Tibial nerve (tissue), 4 donors: ENCODE results near the gene IFI27L2. TPM values are rescaled to one million over a fixed set of nuclear protein-coding genes. Genes with fewer than 3 reads are reported as not detected.

Source experiments
- DNase-seq, 2 donors: peaks; one replicate each; pipeline ENCODE4 v3.0.0-alpha.2; 2019; ENCODE audit warnings: low spot score in 2 of 2
- H3K27ac ChIP-seq, 4 donors: fragments of 200-600 bp; sonication (generic) in 3 of 4; one replicate each; pipeline ENCODE4 v1.5.1; 2017 to 2019; ENCODE audit warnings: mild to moderate bottlenecking in 1 of 4
- H3K27me3 ChIP-seq, 2 donors: fragments of 200-600 bp; sonication (generic) in 1 of 2; one replicate each; pipeline versions ENCODE4 v1.5.1 to v1.6.0; 2017 to 2019
- H3K36me3 ChIP-seq, 3 donors: fragments of 200-600 bp; sonication (generic); one replicate each; pipeline ENCODE4 v1.5.1; 2018 to 2019
- H3K4me1 ChIP-seq, 4 donors: fragments of 200-600 bp; sonication (generic) in 3 of 4; one replicate each; pipeline ENCODE4 v1.5.1; 2017 to 2019
- H3K4me3 ChIP-seq, 4 donors: fragments of 200-600 bp; sonication (generic) in 3 of 4; one replicate each; pipeline ENCODE4 v1.5.1; 2017 to 2019; ENCODE audit warnings: mild to moderate bottlenecking in 1 of 4, moderate library complexity in 1 of 4
- H3K9me3 ChIP-seq, 4 donors: fragments of 200-600 bp; sonication (generic) in 3 of 4; one replicate each; pipeline ENCODE4 v1.5.1; 2017 to 2019
- CTCF ChIP-seq, 5 experiments: fragments of 200-600 bp in 3 of 5; fragments of 450-650 bp in 2 of 5; sonication (generic) in 3 of 5; IDR thresholded peaks; one replicate each; pipeline ENCODE4 v1.5.1; 2016 to 2019; ENCODE audit warnings: antibody characterized with exemption in 5 of 5, mild to moderate bottlenecking in 3 of 5, moderate library complexity in 2 of 5
- EP300 ChIP-seq, 2 donors: sonication (generic); formaldehyde crosslinking; IDR thresholded peaks; one replicate each; pipeline ENCODE4 v1.6.1; 2017; ENCODE audit warnings: antibody characterized with exemption in 2 of 2, mild to moderate bottlenecking in 1 of 2
- POLR2A ChIP-seq, 2 donors: fragments of 450-650 bp; IDR thresholded peaks; one replicate each; pipeline ENCODE4 v1.6.1; 2017; ENCODE audit warnings: antibody characterized with exemption in 2 of 2, mild to moderate bottlenecking in 2 of 2, moderate library complexity in 2 of 2
- WGBS, 2 donors: methylation state at CpG; one replicate each; pipeline ENCODE4 v1.1.5; 2018; 5-methylcytosine and 5-hydroxymethylcytosine counted together
- total RNA-seq, 4 donors: library from RNA; depleted of rRNA; stranded (reverse); fragments of >200 nt; gene quantifications; one replicate each; pipeline ENCODE4 v1.1.0, GENCODE V29; 2016

The IFI27L2 gene
- total RNA-seq, 4 donors from 2014 or later, result 76.8 to 146 (median 129) TPM

DNA sequence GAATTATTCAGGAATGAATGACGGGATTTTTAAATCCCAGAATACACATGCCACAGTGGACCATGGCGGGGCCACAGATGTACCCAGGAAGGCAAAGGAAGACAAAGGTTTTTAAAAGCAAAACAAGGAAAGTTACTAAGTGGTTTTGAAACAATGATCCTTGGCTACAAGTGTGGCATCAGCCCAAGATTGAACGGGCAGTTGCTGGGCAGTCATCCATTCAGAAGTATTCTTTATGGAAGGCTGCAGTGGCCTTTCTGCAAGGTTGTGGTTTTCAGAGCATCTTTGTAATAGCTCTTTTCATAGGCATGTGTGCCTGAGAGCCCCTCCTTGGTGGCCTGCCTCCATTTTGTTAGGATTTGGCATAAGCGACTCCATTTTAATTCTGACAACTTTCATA is 32.3 kb downstream of the IFI27L2 start:
- Histone ChIP-seq H3K4me1 (no peaks in the 10 kb centered on the region), H3K4me3 (no peak overlapping the region), H3K27ac (no peak overlapping the region), H3K27me3 (no peaks in the 10 kb centered on the region), H3K36me3 (peaks cover 0 to 26% (median 0%) of the 10 kb centered on the region in 3 donors), H3K9me3 (no peaks in the 10 kb centered on the region)
- TF ChIP-seq CTCF (IDR thresholded peaks at IDR 0.05) (no peak), EP300 (IDR thresholded peaks at IDR 0.05) (no peak), POLR2A (IDR thresholded peaks at IDR 0.05) (no peak)
- WGBS, 2 donors, result 90 to 93% methylated on average over 4 of the region's 4 CpGs
- no peak for DNase-seq

DNA sequence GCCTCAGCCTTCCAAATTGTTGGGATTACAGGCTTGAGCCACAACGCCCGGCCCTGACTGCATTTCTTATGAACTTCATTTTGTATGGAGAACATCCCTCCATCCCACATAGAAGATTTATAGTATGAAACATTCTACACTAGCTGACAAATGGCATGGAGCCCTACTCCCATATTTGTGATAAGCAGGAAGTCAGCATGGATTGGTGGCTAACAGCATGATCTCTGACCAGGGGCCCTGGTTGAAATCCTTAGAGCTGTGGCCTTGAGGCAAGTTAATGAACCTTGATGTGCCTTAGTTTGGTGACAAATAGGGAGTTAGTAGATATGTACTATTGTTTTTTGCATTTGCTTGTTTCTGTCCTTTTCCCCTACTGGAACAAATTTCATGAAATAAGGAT is 36.0 kb downstream of the IFI27L2 start:
- Histone ChIP-seq H3K9me3 (no peaks in the 10 kb centered on the region), H3K27me3 (no peaks in the 10 kb centered on the region), H3K4me1 (no peaks in the 10 kb centered on the region), H3K4me3 (no peak overlapping the region), H3K27ac (no peak overlapping the region), H3K36me3 (peaks cover 0 to 17% (median 0%) of the 10 kb centered on the region in 3 donors)
- no peak for DNase-seq
- 92 to 95% methylated on average over 2 of the region's 2 CpGs for WGBS, 2 donors
- TF ChIP-seq POLR2A (IDR thresholded peaks at IDR 0.05) (no peak), CTCF (IDR thresholded peaks at IDR 0.05) (no peak), EP300 (IDR thresholded peaks at IDR 0.05) (no peak)

- Histone ChIP-seq H3K4me3 (no peak overlapping the region), H3K36me3 (no peaks in the 10 kb centered on the region), H3K9me3 (no peaks in the 10 kb centered on the region), H3K27ac (no peak overlapping the region), H3K4me1 (no peaks in the 10 kb centered on the region), H3K27me3 (no peaks in the 10 kb centered on the region)
- TF ChIP-seq CTCF (IDR thresholded peaks at IDR 0.05) (no peak), POLR2A (IDR thresholded peaks at IDR 0.05) (no peak), EP300 (IDR thresholded peaks at IDR 0.05) (no peak)
- no peak for DNase-seq
- 92 to 95% methylated on average over 4 of the region's 4 CpGs for WGBS, 2 donors
These were observed 39.9 kb downstream of the IFI27L2 start for GRCh38 chr14:94089479-94089878.

GRCh38 chr14:94088516-94088915 is 40.9 kb downstream of the IFI27L2 start:
- no peaks in the 10 kb centered on the region for H3K27me3 ChIP-seq
- no peaks in the 10 kb centered on the region for H3K4me1 ChIP-seq
- H3K36me3 ChIP-seq, result no peaks in the 10 kb centered on the region
- WGBS, 2 donors, result 88 to 94% methylated on average over 5 of the region's 5 CpGs
- TF ChIP-seq POLR2A (IDR thresholded peaks at IDR 0.05) (no peak), EP300 (IDR thresholded peaks at IDR 0.05) (no peak), CTCF (IDR thresholded peaks at IDR 0.05) (no peak)
- no peak overlapping the region for H3K4me3 ChIP-seq
- DNase-seq, result no peak
- H3K27ac ChIP-seq, result no peak overlapping the region
- H3K9me3 ChIP-seq, result no peaks in the 10 kb centered on the region

DNA sequence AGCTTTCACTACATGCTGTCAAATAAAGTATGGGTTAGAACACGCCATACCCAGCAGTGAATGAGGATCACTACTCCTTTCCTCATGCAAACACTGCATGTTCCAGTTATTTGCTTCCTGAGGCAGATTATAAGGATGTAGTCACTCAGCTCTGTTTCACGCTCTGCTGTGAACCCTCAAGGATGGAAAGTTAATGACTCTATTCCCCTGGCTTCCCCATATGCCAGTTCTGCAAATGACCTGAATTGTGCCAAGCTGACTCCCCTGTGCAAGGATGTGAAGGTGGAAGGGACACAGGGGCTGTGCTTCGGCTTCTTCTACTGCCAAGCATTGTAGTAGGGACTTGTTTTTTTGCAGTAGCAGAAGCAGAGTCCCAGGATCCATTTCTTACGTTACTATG is 41.5 kb downstream of the IFI27L2 start:
- TF ChIP-seq CTCF (IDR thresholded peaks at IDR 0.05), result no peak
- Histone ChIP-seq H3K4me1 (no peaks in the 10 kb centered on the region), H3K4me3 (no peak overlapping the region), H3K9me3 (no peaks in the 10 kb centered on the region), H3K36me3 (no peaks in the 10 kb centered on the region), H3K27ac (no peak overlapping the region), H3K27me3 (no peaks in the 10 kb centered on the region)
- WGBS, 2 donors, result 98 to 99% methylated on average over 4 of the region's 4 CpGs
- DNase-seq, result no peak
